ENCODE measurements around the gene OBSL1.

DNA sequence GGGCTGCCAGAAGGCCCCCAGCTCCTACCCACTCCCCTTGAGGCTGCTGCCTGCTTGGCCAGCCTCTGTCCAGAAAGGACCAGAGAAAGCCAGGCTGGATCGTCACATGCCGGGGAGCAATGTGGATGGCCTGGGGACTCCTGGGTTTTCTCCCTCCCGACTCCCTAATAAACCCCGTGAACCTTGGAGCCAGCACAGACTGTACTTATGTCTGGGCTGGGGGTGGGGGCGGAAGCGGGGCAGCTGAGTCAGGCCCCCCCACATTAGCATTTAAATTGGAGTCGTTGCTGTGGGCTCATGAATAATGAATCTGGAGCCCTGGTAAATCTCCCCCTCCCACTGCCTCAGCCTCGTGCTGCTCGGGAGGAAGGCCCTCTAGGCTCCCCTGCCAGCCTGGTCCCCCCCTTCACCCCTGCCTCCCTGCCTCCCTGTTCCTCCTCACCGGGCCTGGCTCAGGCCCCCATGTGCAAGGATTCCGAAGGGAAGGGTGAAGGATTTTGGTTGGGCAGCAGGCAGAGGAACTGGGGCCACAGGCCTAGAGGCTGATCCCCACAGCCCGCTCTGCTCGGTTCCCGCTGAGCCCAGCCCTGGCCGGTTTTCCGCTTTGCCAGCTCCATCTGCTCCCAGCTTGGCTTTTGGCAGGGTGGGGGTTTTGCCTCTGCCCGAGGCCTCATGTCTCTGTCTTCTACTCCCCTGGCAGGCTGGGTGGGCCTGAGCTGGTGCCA is 64.4 kb downstream of the OBSL1 start:
- no peak for TF ChIP-seq POLR2A (IDR thresholded peaks at IDR 0.05; ENCODE audit: low read depth)
- TF ChIP-seq, protein P1, sequence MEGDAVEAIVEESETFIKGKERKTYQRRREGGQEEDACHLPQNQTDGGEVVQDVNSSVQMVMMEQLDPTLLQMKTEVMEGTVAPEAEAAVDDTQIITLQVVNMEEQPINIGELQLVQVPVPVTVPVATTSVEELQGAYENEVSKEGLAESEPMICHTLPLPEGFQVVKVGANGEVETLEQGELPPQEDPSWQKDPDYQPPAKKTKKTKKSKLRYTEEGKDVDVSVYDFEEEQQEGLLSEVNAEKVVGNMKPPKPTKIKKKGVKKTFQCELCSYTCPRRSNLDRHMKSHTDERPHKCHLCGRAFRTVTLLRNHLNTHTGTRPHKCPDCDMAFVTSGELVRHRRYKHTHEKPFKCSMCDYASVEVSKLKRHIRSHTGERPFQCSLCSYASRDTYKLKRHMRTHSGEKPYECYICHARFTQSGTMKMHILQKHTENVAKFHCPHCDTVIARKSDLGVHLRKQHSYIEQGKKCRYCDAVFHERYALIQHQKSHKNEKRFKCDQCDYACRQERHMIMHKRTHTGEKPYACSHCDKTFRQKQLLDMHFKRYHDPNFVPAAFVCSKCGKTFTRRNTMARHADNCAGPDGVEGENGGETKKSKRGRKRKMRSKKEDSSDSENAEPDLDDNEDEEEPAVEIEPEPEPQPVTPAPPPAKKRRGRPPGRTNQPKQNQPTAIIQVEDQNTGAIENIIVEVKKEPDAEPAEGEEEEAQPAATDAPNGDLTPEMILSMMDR (IDR thresholded peaks at IDR 0.05), result no peak
